ENCODE results near the gene CASP2. TPM values are rescaled to one million over a fixed set of nuclear protein-coding genes. Genes with fewer than 3 reads are reported as not detected.

Gene CASP2
- 10 to 100 TPM; 33.9 to 47.0 TPM for total RNA-seq

- H3K36me3 ChIP-seq, result peaks cover 1% of the 10 kb centered on the region
- peak within 1 kb of the TSS; percentile 74 to 79 for H3K9ac ChIP-seq (ENCODE audit: low read depth in 2 of 2, low read length in 2 of 2)
- H3K4me1 ChIP-seq, result peaks cover 4% of the 10 kb centered on the region
- peak; percentile 99 for DNase-seq
- no peaks in the 10 kb centered on the region for H3K9me3 ChIP-seq
- intact Hi-C loops (cut with DNase I), result no loop called here
- H3K4me3 ChIP-seq, result peak within 1 kb of the TSS; percentile 89
- peak; percentile 35 for TF ChIP-seq CTCF (IDR thresholded peaks at IDR 0.05)
- peak within 1 kb of the TSS; percentile 93 for H3K27ac ChIP-seq
- no peaks in the 10 kb centered on the region for H3K27me3 ChIP-seq
Observed at GRCh38 chr7:143287935-143288826, at the start of gene CASP2. Gene CASP2 (plus strand): TSS chr7:143288351. CDS start chr7:143288456, 105 bp downstream.

GRCh38 chr7:143239813-143240212 is 48.3 kb upstream of the CASP2 start:
- Histone ChIP-seq H3K4me3 (no peak overlapping the region), H3K27me3 (no peaks in the 10 kb centered on the region), H3K27ac (peak overlapping the region; percentile 1), H3K4me1 (peaks cover 6% of the 10 kb centered on the region), H3K9ac (ENCODE audit: low read depth in 2 of 2, low read length in 2 of 2) (no peak overlapping the region), H3K9me3 (no peaks in the 10 kb centered on the region), H3K36me3 (no peaks in the 10 kb centered on the region)
- TF ChIP-seq CTCF (IDR thresholded peaks at IDR 0.05), result no peak
- intact Hi-C loops (cut with DNase I), result loop anchor here (2.0 to 5.0 kb wide), 2 partner anchors 65 to 177 kb away; no protein-coding TSS in a partner anchor
- no peak for DNase-seq

- no peaks in the 10 kb centered on the region for H3K27me3 ChIP-seq
- H3K27ac ChIP-seq, result peak overlapping the region; percentile 1
- H3K4me1 ChIP-seq, result peaks cover 10% of the 10 kb centered on the region
- H3K36me3 ChIP-seq, result no peaks in the 10 kb centered on the region
- DNase-seq, result peak; percentile 78
- peak; percentile 92 for TF ChIP-seq CTCF (IDR thresholded peaks at IDR 0.05)
- no peaks in the 10 kb centered on the region for H3K9me3 ChIP-seq
- H3K4me3 ChIP-seq, result no peak overlapping the region
- H3K9ac ChIP-seq (ENCODE audit: low read depth in 2 of 2, low read length in 2 of 2), result peak overlapping the region in 1 of 2 donors; percentile 29
- intact Hi-C loops (cut with DNase I), result loop anchor here (2.0 to 5.0 kb wide), 2 partner anchors 64 to 177 kb away; no protein-coding TSS in a partner anchor
Observed at GRCh38 chr7:143240291-143241168, 47.6 kb upstream of the CASP2 start.

- TF ChIP-seq CTCF (IDR thresholded peaks at IDR 0.05), result no peak
- H3K27ac ChIP-seq, result no peak overlapping the region
- no peak overlapping the region for H3K4me3 ChIP-seq
- intact Hi-C loops (cut with DNase I), result loop anchor here (5.0 kb wide), 1 partner anchor 175 kb away; no protein-coding TSS in a partner anchor
- H3K36me3 ChIP-seq, result no peaks in the 10 kb centered on the region
- H3K9me3 ChIP-seq, result no peaks in the 10 kb centered on the region
- DNase-seq, result no peak
- peaks cover 11% of the 10 kb centered on the region for H3K4me1 ChIP-seq
- no peak overlapping the region for H3K9ac ChIP-seq (ENCODE audit: low read depth in 2 of 2, low read length in 2 of 2)
- no peaks in the 10 kb centered on the region for H3K27me3 ChIP-seq
Observed at GRCh38 chr7:143242306-143242705, 45.8 kb upstream of the CASP2 start.

- TF ChIP-seq CTCF (IDR thresholded peaks at IDR 0.05), result no peak
- H3K4me3 ChIP-seq, result no peak overlapping the region
- H3K9ac ChIP-seq (ENCODE audit: low read depth in 2 of 2, low read length in 2 of 2), result peak overlapping the region in 1 of 2 donors; percentile 64
- peaks cover 11% of the 10 kb centered on the region for H3K4me1 ChIP-seq
- H3K9me3 ChIP-seq, result no peaks in the 10 kb centered on the region
- peak overlapping the region; percentile 64 for H3K27ac ChIP-seq
- DNase-seq, result no peak
- intact Hi-C loops (cut with DNase I), result loop anchor here (5.0 kb wide), 1 partner anchor 174 kb away; no protein-coding TSS in a partner anchor
- no peaks in the 10 kb centered on the region for H3K27me3 ChIP-seq
- no peaks in the 10 kb centered on the region for H3K36me3 ChIP-seq
Observed at GRCh38 chr7:143243111-143243510, 45.0 kb upstream of the CASP2 start.
